GM18511 (cell line): ENCODE data around the gene PRSS2.

ENCODE experiments used
- ATAC-seq: cut with Tn5 transposase; IDR thresholded peaks from one replicate; pipeline ENCODE4 v1.9.1; 2021; ENCODE audit warnings: mild to moderate bottlenecking, moderate library complexity; ENCODE audit not compliant: unreplicated experiment

Gene PRSS2

DNA sequence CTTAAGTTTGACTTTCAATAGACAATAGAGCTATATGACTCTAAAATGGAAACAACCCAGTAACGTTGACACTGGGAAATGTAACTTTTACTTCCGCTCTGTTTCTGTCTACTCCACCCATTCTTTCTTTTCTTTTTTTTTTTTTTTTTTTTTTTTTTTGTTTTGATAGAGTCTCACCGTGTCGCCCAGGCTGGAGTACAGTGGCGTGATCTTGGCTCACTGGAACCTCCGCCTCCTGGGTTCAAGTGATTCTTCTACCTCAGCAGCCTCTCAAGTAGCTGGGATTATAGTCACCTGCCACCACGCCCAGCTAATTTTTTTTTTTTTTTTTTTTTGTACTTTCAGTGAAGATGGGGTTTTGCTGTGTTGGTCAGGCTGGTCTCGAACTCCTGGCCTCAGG is 13.9 kb downstream of the PRSS2 start:
- no peak for ATAC-seq

DNA sequence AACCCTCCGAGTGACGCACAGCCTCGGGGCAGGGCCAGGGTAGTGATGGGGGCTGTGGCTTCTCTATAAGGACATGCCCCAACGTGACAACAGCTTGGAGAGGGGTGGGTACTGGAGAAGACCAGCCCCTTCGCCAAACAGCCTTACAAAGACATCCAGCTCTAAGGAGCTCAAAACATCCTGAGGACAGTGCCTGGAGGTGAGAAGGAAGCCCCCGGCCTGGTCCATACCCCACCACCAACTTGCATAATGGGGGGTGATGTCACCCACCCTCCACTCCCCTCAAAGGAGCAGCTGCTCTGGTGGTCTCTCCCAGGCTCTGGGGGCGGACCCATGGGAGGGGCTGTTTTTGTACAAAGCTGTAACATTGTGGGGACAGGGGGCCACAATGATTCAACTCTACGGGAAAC is 15.1 kb downstream of the PRSS2 start:
- no peak for ATAC-seq

DNA sequence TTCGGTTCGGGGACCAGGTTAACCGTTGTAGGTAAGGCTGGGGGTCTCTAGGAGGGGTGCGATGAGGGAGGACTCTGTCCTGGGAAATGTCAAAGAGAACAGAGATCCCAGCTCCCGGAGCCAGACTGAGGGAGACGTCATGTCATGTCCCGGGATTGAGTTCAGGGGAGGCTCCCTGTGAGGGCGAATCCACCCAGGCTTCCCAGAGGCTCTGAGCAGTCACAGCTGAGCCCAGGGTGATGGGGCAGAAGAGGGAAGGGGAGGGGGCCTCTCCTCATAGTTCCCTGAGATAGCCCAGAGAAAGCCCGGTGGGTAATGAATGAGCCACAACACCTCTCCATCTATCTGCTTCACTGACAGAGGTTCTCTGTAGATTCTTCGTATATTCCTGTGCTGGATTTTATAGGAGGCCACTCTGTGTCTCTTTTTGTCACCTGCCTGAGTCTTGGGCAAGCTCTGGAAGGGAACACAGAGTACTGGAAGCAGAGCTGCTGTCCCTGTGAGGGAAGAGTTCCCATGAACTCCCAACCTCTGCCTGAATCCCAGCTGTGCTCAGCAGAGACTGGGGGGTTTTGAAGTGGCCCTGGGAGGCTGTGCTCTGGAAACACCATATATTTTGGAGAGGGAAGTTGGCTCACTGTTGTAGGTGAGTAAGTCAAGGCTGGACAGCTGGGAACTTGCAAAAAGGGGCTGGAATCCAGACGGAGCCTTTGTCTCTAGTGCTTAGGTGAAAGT is 16.4 kb downstream of the PRSS2 start:
- ATAC-seq: no peak

DNA sequence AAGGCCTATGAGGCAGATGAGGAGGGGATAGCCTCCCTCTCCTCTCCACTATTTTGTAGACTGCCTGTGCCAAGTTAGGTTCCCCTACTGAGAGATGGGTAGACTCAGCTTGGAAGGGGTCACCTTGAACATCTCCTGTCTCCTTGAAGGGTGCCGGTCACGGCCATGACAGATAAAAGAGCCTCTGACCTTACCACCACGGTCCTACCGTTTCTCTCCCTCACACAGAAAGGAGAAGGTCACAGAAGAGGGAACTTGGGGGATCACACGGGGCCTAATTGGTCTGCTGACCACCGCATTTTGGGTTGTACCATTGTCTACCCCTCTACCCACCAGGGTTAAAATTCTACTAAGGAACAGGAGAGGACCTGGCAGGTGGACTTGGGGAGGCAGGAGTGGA is 17.0 kb downstream of the PRSS2 start:
- no peak for ATAC-seq

DNA sequence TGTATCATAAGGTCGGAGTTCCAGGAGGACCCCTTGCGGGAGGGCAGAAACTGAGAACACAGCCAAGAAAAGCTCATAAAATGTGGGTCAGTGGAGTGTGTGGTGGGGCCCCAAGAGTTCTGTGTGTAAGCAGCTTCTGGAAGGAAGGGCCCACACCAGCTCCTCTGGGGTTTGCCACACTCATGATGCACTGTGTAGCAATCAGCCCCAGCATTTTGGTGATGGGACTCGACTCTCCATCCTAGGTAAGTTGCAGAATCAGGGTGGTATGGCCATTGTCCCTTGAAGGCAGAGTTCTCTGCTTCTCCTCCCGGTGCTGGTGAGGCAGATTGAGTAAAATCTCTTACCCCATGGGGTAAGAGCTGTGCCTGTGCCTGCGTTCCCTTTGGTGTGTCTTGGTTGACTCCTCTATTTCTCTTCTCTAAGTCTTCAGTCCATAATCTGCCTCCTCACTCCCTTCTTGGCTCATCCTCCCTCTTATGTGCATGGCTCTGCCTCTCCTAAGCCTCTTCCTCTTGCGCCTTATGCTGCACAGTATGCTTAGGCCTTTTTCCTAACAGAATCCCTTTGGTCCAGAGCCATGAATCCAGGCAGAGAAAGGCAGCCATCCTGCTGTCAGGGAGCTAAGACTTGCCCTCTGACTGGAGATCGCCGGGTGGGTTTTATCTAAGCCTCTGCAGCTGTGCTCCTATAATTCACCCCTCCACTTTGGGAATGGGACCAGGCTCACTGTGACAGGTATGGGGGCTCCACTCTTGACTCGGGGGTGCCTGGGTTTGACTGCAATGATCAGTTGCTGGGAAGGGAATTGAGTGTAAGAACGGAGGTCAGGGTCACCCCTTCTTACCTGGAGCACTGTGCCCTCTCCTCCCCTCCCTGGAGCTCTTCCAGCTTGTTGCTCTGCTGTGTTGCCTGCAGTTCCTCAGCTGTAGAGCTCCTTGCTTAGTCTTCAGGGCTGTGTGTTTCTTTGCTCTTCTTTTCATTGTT is 17.8 kb downstream of the PRSS2 start:
- ATAC-seq: no peak

DNA sequence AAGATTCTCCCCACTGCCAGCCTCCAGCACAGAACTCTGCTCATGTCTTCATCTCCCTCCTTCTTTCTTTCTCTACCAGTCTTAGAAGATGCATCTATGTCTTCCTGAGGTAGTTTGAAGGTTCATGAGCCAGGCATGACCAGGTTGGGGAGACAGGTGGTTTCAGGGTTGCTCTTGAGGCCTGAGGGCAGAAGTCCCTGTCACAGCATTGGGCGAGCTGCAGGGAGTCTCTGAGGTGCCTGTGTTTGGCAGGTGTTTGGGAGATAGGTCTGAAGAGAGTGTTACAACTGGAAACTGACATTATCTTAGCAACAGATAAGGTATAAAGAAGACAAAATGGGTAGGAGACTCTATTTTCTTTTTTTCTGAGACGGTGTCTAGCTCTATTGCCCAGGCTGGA is 18.7 kb downstream of the PRSS2 start:
- no peak for ATAC-seq

DNA sequence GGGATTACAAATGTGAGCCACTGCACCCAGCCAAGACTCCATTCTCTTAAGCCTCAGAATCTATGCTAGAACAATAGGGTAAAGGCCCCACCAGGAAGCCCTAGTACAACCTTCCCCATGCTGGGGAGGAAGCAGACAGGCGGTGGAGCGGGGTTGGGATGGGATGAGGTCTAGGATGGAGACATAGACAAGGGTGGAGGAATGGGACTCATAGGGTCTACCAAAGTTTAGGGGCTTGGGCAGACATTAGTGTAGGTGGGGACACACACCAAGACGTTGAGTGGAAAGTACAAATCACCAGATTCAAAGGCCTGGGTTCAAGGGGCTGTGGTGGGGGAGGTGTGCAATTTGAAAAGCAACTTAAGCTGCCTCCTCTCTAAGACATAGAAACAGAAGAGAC is 19.3 kb downstream of the PRSS2 start:
- ATAC-seq: no peak

DNA sequence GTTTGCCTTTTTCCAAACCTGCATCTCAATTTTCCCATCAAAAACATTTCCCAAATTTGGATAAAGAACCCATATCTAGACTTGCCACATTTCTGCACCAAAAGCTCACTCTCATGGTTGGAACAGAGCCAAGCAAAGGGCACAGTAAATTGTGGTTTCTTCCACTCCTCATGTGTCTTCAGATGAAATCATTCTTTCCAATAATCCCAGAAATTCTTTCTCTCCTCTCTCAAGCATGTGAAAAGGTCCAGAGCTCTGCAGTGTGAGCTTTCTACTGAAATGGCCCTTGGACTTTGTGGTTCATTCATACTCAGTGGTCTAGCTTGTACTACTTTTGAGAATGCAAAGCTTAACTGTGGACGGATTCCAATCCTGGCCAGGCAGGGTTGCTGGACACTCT is 19.8 kb downstream of the PRSS2 start:
- no peak for ATAC-seq

DNA sequence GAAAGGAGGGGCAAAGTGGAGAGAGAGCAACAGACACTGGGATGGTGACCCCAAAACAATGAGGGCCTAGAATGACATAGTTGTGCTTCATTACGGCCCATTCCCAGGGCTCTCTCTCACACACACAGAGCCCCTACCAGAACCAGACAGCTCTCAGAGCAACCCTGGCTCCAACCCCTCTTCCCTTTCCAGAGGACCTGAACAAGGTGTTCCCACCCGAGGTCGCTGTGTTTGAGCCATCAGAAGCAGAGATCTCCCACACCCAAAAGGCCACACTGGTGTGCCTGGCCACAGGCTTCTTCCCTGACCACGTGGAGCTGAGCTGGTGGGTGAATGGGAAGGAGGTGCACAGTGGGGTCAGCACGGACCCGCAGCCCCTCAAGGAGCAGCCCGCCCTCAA is 20.7 kb downstream of the PRSS2 start:
- ATAC-seq: no peak

DNA sequence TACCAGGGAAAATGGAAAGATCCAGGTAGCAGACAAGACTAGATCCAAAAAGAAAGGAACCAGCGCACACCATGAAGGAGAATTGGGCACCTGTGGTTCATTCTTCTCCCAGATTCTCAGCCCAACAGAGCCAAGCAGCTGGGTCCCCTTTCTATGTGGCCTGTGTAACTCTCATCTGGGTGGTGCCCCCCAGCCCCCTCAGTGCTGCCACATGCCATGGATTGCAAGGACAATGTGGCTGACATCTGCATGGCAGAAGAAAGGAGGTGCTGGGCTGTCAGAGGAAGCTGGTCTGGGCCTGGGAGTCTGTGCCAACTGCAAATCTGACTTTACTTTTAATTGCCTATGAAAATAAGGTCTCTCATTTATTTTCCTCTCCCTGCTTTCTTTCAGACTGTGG is 21.4 kb downstream of the PRSS2 start:
- no peak for ATAC-seq

DNA sequence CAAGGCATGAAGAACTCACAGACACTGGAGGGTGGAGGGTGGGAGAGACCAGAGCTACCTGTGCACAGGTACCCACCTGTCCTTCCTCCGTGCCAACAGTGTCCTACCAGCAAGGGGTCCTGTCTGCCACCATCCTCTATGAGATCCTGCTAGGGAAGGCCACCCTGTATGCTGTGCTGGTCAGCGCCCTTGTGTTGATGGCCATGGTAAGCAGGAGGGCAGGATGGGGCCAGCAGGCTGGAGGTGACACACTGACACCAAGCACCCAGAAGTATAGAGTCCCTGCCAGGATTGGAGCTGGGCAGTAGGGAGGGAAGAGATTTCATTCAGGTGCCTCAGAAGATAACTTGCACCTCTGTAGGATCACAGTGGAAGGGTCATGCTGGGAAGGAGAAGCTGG is 21.8 kb downstream of the PRSS2 start:
- ATAC-seq: no peak

DNA sequence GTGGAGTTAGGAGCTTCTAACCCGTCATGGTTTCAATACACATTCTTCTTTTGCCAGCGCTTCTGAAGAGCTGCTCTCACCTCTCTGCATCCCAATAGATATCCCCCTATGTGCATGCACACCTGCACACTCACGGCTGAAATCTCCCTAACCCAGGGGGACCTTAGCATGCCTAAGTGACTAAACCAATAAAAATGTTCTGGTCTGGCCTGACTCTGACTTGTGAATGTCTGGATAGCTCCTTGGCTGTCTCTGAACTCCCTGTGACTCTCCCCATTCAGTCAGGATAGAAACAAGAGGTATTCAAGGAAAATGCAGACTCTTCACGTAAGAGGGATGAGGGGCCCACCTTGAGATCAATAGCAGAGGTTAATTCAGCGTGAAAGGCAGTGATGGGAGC is 22.4 kb downstream of the PRSS2 start:
- no peak for ATAC-seq

DNA sequence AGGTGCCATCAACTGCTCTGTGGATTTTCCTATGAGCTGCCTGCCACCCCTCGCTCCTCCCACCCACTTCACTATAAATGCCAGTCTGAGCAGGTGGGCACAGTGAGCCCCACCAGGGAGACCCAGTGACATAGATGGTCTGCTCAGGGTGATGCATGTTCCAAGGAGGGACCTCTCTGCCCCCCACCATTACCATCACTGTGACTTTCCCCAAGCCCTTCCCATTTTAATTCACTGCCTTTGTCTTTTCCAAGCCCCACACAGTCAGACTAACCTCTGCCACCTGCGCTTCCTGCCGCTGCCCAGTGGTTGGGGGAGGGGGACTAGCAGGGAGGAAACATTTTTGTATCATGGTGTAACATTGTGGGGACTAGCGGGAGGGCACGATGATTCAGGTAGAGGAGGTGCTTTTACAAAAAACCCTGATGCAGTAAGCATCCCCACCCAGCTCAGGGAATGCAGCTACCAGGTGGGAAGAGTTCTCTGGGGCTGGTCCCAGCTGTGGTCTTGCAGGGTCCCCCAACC is 24.6 kb downstream of the PRSS2 start:
- no peak for ATAC-seq

DNA sequence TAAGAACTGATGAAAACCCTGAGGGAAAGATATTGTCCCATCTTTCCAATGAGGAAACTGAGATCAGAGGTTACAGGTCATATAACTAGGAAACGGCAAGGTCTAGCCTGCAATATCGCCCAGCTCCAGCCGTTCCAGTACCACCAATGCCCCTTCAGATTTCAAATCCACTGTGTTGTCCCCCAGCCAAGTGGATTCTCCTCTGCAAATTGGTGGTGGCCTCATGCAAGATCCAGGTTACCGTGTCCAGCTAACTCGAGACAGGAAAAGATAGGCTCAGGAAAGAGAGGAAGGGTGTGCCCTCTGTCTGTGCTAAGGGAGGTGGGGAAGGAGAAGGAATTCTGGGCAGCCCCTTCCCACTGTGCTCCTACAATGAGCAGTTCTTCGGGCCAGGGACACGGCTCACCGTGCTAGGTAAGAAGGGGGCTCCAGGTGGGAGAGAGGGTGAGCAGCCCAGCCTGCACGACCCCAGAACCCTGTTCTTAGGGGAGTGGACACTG is 25.3 kb downstream of the PRSS2 start:
- peak; percentile 2 for ATAC-seq

DNA sequence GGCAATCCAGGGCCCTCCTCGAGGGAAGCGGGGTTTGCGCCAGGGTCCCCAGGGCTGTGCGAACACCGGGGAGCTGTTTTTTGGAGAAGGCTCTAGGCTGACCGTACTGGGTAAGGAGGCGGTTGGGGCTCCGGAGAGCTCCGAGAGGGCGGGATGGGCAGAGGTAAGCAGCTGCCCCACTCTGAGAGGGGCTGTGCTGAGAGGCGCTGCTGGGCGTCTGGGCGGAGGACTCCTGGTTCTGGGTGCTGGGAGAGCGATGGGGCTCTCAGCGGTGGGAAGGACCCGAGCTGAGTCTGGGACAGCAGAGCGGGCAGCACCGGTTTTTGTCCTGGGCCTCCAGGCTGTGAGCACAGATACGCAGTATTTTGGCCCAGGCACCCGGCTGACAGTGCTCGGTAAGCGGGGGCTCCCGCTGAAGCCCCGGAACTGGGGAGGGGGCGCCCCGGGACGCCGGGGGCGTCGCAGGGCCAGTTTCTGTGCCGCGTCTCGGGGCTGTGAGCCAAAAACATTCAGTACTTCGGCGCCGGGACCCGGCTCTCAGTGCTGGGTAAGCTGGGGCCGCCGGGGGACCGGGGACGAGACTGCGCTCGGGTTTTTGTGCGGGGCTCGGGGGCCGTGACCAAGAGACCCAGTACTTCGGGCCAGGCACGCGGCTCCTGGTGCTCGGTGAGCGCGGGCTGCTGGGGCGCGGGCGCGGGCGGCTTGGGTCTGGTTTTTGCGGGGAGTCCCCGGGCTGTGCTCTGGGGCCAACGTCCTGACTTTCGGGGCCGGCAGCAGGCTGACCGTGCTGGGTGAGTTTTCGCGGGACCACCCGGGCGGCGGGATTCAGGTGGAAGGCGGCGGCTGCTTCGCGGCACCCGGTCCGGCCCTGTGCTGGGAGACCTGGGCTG is 26.0 kb downstream of the PRSS2 start:
- peak; percentile 52 for ATAC-seq

DNA sequence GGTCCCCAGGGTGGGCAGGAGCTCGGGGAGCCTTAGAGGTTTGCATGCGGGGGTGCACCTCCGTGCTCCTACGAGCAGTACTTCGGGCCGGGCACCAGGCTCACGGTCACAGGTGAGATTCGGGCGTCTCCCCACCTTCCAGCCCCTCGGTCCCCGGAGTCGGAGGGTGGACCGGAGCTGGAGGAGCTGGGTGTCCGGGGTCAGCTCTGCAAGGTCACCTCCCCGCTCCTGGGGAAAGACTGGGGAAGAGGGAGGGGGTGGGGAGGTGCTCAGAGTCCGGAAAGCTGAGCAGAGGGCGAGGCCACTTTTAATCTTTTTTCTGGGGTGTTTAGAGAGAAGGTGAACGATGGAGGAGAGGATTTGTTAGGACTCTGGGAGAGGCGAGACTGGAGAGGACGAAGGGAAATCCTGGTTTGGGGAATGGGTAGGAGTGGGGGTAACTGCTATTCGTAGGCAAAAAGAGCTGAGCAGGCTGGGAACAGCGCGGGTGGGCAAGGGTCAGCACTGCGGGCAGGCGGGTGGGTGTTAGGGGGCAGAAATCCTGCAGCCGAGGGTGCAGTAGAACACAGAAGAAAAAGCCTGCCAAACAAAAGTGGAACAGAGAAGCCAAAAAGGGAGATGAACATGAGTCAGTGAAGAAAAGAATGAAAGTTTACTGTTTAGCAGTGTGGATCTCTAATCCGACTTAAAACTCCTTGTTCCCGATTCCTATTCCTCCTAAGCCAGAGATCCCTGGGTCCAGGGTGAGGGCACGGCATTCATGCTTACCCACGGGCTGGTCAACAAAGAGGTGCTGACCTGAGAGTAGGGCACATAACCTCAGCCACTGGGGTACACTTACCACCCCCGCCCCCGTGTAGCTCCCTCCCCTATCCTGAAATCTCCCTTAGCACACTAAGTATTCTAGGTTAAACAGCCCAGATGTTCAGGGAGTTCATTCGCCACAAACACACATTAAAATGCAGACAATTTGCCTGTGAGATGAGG is 26.9 kb downstream of the PRSS2 start:
- ATAC-seq: peak; percentile 44

DNA sequence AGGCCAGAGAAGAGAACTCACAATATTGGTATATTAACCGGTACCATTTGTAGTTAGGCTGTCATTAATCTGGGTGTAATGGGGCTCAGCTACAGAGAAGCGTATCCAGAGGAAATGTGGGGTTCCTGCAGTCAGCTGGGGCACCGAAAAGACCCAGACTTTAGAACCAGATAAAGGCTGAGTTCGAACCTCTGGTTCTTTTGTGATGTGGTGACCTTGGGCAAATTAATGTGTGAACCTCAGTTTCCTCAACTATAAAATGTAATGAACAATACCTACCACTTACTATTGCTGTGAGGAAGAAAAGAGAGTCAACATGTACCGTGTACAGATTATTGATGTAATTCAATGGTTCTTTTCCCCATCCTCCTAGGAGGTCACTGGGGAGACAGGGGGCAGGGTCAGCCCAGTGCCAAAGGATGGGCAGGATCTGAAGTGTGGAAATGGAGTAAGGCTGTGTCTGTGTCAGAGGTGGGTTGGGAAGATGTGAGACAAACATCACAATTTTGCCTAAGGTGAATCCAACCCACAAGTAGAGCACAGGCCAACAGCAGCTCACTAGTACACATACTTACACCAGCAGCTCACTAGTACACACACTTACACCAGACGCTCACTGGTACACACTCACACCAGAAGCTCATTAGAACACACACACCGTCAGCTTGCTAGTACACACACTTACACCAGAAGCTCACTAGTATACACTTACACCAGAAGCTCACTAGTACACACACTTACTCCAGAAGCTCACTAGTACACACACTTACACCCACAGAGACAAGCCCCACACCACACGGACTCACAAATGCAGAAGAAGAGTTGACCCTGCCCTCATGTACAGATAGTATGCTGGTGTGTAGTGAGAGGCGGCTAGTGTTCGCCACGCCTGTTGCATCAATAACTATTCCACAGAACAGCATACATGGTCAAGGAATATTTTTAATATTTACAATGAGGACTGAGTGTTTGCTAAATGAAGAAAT is 28.0 kb downstream of the PRSS2 start:
- ATAC-seq: no peak

DNA sequence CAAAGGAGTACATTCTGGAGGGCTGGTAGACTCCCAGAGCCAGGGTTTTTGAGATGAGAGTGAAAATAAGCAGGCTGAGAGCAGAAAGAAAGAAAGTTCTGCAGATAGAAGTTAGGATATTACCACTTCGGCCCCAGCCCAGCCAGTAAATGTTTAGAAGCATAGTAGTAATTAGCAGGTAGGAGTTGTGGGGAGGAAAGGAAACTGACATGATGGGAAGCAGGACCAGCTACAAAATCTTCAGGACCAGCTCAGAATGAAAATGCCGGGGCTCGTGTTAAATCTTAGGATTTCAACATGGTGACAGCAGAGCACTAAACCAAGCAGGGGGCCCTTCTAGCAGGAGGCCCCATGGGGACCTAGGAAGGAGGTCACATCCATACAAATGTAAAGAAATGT is 28.7 kb downstream of the PRSS2 start:
- no peak for ATAC-seq
